AG08395 (cell line): ENCODE results near the gene ARHGEF28.
A peak's percentile ranks its signal among the peaks of the same experiment; 100 is the strongest.

Source experiments
- DNase-seq: peaks from one replicate; pipeline ENCODE4 v3.0.0; 2012; ENCODE audit warnings: mixed read lengths, low spot score

The ARHGEF28 gene

DNA sequence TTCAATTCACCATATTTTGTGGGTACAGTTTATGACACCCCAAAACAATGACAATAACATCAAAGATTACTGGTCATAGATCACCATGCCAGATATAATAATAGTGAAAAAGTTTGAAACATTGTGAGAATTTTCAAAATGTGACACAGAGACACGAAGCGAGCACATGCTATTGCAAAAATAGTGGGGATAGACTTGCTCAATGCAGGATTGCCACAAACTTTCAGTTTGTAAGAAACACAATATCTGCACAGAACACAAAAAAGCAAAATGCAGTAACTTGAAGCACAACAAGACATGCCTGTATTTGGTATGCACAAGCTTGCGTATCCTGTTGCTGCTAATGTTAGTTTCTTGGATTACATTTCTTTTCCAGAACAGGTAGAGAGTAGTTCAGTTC is 35.8 kb downstream of the ARHGEF28 start:
- DNase-seq: no peak

- DNase-seq: no peak
Observed at GRCh38 chr5:73663161-73663859, 37.3 kb downstream of the ARHGEF28 start.

GRCh38 chr5:73663860-73664240 is 37.9 kb downstream of the ARHGEF28 start:
- no peak for DNase-seq

GRCh38 chr5:73664796-73665195 is 38.8 kb downstream of the ARHGEF28 start:
- DNase-seq: no peak

GRCh38 chr5:73666891-73667290 is 40.9 kb downstream of the ARHGEF28 start:
- no peak for DNase-seq

DNA sequence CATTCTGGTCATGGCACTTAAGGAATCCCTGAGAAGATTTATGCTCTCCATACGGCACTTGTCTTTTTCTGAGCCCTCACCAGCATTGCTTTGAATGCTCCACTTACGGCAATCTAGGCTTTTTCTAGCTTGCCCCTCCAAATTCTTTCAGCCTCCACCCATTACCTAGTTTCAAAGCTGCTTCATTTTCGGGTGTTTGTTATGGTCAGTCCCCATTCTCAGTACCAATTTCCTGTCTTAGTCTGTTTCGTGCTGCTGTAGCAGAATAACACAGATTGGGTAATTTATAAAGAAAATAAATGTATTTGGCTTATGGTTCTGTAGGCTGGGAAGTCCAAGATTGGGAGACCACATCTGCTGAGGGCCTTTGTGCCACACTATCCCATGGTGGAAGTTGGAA is 42.0 kb downstream of the ARHGEF28 start:
- DNase-seq: no peak

DNA sequence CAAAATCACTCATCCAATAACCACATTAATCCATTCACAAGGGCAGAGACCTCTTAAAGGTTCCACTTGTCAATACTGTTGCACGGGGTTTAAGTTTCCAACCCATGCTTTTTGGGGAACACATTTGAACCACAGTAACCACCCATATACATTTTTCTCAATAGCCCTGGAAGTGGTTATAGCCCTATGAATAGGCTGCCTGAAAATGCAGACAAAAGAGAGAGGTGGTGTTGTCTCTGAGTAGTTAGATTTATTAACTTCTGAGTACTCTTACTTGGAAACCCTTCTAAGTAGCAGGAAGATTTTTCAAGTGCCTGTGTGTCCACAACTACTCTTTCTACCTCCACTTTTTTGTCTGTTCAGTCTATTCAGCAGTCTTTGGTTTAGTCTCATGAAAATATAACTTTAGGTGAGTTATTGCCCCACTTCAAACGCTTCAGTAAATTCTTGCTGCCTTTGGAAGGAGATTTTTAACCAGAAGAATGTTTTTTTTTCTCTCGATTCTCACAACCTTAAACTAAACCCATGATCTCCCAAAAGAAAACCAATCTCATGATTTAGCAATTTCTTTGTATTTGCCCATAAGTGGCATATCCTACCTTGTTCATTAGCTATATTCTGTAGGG is 42.6 kb downstream of the ARHGEF28 start:
- DNase-seq: no peak

GRCh38 chr5:73670731-73671130 is 44.7 kb downstream of the ARHGEF28 start:
- no peak for DNase-seq

- no peak for DNase-seq
Observed at GRCh38 chr5:73672132-73672531, 46.1 kb downstream of the ARHGEF28 start.

DNA sequence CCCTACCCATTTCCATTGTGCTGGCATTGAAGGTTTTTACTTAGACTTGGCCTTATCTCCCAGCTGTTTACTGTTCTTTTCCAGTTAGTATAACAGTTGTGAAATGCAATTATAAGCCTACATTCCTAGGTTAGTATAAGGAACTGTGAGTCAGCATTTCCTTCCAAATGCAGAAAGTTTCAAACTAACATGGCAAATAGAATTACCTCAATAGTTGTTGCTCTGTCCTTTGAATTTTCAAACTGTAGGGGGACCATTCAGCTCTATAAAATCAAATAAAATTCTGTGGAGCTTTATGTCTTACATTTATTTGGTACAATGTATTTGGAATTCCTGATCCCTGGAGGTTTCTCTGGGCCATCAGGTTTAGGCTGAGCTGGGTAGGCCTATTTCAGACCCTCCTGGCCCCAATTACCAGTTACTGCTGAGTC is 47.2 kb downstream of the ARHGEF28 start:
- peak; percentile 71 for DNase-seq

- no peak for DNase-seq
Observed at GRCh38 chr5:73674669-73675004, 48.6 kb downstream of the ARHGEF28 start.

GRCh38 chr5:73678322-73678740 is 52.3 kb downstream of the ARHGEF28 start:
- DNase-seq: no peak

DNA sequence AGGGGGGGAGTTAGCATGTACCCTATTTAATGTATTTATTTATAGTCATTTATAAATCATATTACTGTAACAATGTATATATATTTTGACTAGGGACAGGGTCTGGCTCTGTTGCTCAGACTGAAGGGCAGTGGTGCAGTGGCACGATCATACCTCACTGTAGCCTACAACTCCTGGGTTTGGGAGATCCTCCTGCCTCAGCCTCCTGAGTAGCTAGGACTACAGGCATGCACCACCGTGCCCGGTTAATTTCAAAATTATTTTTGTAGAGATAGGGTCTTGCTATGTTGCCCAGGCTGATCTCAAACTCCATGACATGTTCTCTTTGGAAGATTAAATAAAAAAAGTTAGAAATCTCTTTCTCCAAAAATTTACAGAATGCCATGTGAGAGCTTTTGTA is 52.8 kb downstream of the ARHGEF28 start:
- no peak for DNase-seq

DNA sequence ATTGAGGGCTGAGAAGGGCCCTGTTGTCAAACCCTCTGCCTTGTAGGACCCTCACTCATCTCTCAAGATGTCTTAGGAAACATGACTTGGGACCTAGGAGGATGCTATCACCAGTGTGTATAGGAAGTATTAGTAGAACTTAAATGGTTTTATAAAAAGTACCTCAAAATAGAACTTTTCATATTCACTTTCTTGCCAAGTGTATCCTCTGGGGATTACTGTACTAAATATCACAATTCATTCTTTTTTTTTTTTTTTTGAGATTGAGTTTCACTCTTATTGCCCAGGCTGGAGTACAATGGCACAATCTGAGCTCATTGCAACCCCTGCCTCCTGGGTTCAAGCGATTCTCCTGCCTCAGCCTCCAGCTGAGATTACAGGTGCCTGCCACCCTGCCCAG is 56.2 kb downstream of the ARHGEF28 start:
- no peak for DNase-seq

DNA sequence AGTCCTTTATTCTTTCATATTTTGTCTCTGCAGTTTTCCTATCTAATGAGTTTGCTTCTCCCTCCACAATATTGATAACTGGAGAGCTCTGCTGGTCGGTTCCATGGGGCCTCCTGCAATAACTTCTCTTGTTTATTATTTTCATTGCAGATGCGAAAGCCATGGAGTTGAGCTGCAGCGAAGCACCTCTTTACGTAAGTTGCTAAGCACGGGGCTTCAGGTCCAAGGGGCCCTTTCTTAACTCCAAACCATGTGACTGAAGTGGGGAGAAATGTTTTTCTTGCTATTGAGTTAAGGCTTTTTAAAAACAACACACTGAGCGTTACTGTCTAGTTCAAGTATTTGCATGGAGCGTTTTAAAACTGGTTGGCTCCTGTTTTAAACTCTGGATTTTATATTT is 58.7 kb downstream of the ARHGEF28 start:
- DNase-seq: no peak

DNA sequence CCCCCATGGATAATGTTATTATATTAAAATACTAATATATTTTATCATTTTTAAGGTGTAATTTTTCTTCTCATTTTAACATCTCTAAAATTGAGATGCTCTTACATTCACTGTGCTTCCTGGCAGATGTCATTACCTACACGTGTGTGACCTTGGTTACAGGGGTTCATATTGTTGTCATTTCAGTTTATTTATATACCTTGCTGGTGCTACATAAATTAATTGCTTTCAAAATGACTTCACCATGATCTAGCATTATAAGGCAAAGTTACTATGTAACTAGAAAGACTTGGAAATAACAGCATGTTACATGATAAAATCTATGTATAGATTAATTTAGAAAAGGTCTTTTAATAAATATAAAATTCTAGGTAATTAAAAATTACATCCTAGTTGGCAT is 60.9 kb downstream of the ARHGEF28 start:
- no peak for DNase-seq

GRCh38 chr5:73687357-73687756 is 61.4 kb downstream of the ARHGEF28 start:
- no peak for DNase-seq

GRCh38 chr5:73690015-73690414 is 64.0 kb downstream of the ARHGEF28 start:
- no peak for DNase-seq

- DNase-seq: no peak
Observed at GRCh38 chr5:73691302-73692080, 65.5 kb downstream of the ARHGEF28 start.

- peak; percentile 50 for DNase-seq
Observed at GRCh38 chr5:73692166-73692640, 66.2 kb downstream of the ARHGEF28 start.

DNA sequence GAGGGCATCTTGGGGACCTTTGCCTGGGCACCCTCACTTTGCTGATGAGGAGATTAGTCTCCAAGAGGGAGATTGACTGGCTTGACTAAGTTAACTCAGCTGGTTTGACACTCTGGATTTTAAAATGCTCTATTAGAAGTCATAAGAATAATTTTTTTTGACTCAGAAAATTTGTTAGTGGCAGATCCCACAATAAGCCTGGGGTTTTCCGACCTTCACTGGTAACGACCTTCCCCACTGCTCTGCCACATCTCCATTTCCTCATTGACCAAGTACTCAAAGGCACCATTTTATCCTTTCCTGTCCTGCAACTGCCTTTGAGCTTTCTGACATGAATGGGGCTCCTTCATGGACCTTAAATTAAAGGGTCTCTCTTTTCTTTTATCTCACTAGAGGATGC is 67.0 kb downstream of the ARHGEF28 start:
- no peak for DNase-seq

DNA sequence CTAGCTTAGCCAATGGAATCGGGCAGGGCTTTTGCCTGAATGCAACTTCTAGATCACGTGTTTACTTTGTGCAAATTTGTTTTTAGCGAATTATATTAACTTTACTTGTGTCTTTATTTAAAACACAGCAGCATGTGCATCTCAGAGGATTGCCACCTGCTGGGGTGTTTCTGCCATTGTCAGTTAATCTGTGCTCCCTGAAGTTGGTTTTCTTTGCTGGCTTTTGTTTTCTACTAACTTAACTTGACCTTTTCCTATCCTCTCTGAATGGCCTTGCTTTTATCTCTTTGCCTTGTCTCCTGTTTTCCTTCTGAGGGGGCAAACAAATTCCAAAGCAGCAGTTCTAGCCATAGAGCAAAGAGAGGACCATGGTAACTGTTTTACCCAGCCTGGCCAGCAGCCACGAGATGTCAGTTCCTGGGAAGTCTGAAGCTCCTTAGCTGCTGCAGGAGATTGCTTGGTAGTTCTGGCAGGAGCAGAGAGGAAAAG is 67.6 kb downstream of the ARHGEF28 start:
- DNase-seq: peak; percentile 46

DNA sequence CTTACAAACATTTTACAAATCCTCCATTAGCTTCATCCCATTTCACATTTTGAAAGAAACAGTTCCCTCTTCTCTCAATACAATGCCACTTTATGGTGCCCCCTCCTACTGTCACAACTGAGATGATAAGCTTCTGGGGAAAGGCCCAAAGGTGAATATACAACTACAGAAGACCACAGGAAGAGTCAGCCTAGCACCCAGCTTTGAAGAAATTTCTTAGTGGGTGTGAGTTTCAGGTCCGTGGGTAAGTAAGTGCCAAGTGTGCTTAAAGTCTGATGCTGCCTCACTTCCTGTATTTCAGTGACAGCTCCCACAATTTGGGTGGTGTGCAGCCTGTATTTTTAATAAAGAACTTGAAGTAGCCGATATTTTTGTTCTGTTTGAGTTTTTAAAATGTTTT is 68.1 kb downstream of the ARHGEF28 start:
- no peak for DNase-seq
